Prostate gland (tissue), 2 donors: ENCODE results near the gene RLN3. TPM values are rescaled to one million over a fixed set of nuclear protein-coding genes. Genes with fewer than 3 reads are reported as not detected.

Experiments used
- DNase-seq: peaks from one replicate; pipeline ENCODE4 v3.0.0-alpha.2; 2019; ENCODE audit warnings: low spot score
- H3K27ac ChIP-seq, 2 donors: fragments of 200-600 bp; sonication (generic); 2 replicates each; pipeline ENCODE4 v1.5.1; 2017 to 2019
- H3K27me3 ChIP-seq: fragments of 200-600 bp; sonication (generic); replicated peaks from 2 replicates; pipeline ENCODE4 v1.5.1; 2019; ENCODE audit not compliant: insufficient read depth
- H3K36me3 ChIP-seq, 2 donors: fragments of 200-600 bp; sonication (generic); 1 replicate in 1 of 2; 2 replicates in 1 of 2; pipeline versions ENCODE4 v1.5.1 to v1.8.1; 2017 to 2019
- H3K4me1 ChIP-seq: fragments of 200-600 bp; sonication (generic); replicated peaks from 2 replicates; pipeline ENCODE4 v1.5.1; 2019
- H3K4me3 ChIP-seq, 2 donors: fragments of 200-600 bp; sonication (generic); 2 replicates each; pipeline ENCODE4 v1.5.1; 2017 to 2019
- H3K9me3 ChIP-seq: fragments of 200-600 bp; sonication (generic); 2 replicates; pipeline ENCODE4 v1.5.1; 2017
- POLR2A ChIP-seq: fragments of 450-650 bp; IDR thresholded peaks from one replicate; pipeline ENCODE4 v1.6.1; 2016; ENCODE audit warnings: antibody characterized with exemption, mild to moderate bottlenecking
- POLR2AphosphoS5 ChIP-seq: sonication (generic); formaldehyde crosslinking; IDR thresholded peaks from one replicate; pipeline ENCODE4 v1.6.1; 2017; ENCODE audit warnings: antibody characterized with exemption
- WGBS: methylation state at CpG from one replicate; pipeline ENCODE4 v1.1.5; 2018; 5-methylcytosine and 5-hydroxymethylcytosine counted together
- intact Hi-C: fragments of 100-400 bp; cut with DNase I; formaldehyde crosslinking; loops from one replicate; pipeline ENCODE4 v1.14.2; 2022
- total RNA-seq, 2 donors: library from RNA; depleted of rRNA; stranded (reverse); fragments of >200 nt; gene quantifications; one replicate each; pipeline ENCODE4 v1.1.0, GENCODE V29; 2016
- TF ChIP-seq, protein P1 (sequence below), 4 experiments: fragments of 200-600 bp in 2 of 4; fragments of 450-650 bp in 2 of 4; sonication (generic) in 2 of 4; IDR thresholded peaks; 1 replicate in 3 of 4; 2 replicates in 1 of 4; pipeline ENCODE4 v1.5.1; 2016 to 2019; ENCODE audit warnings: antibody characterized with exemption in 4 of 4, mild to moderate bottlenecking in 2 of 4, moderate library complexity in 2 of 4

Gene RLN3
- total RNA-seq, 2 donors from 2014 or later = not detected

DNA sequence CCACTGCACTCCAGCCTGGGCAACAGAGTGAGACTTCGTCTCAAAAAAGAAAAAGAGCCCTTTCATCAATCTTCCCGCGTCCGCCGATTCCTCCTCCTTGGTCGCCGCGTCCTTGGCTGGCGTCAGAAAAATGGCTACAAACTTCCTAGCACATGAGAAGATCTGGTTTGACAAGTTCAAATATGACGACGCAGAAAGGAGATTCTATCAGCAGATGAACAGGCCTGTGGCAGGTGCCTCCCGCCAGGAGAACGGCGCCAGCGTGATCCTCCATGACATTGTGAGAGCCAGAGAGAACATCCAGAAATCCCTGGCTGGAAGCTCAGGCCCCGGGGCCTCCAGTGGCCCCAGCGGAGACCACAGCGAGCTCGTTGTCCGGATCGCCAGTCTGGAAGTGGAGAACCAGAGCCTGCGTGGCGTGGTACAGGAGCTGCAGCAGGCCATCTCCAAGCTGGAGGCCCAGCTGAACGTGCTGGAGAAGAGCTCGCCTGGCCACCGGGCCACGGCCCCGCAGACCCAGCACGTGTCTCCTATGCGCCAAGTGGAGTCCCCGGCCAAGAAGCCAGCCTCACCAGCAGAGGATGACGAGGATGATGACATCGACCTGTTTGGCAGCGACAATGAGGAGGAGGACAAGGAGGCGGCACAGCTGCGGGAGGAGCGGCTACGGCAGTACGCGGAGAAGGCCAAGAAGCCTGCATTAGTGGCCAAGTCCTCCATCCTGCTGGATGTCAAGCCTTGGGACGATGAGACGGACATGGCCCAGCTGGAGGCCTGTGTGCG, 42.5 kb downstream of the RLN3 start:
- Histone ChIP-seq H3K36me3 (no peaks in the 10 kb centered on the region), H3K4me1 (peaks cover 13% of the 10 kb centered on the region), H3K4me3 (no peak overlapping the region), H3K9me3 (no peaks in the 10 kb centered on the region), H3K27me3 (no peaks in the 10 kb centered on the region), H3K27ac (peak overlapping the region in 1 of 2 donors; percentile 45)
- no peak for DNase-seq
- intact Hi-C loops = loop anchor here (5.0 kb wide), 2 partner anchors 47 to 63 kb away; partner anchors contain the start of genes PRKACA and RFX1
- 86% methylated on average over 43 of the region's 43 CpGs for WGBS
- TF ChIP-seq, protein P1, sequence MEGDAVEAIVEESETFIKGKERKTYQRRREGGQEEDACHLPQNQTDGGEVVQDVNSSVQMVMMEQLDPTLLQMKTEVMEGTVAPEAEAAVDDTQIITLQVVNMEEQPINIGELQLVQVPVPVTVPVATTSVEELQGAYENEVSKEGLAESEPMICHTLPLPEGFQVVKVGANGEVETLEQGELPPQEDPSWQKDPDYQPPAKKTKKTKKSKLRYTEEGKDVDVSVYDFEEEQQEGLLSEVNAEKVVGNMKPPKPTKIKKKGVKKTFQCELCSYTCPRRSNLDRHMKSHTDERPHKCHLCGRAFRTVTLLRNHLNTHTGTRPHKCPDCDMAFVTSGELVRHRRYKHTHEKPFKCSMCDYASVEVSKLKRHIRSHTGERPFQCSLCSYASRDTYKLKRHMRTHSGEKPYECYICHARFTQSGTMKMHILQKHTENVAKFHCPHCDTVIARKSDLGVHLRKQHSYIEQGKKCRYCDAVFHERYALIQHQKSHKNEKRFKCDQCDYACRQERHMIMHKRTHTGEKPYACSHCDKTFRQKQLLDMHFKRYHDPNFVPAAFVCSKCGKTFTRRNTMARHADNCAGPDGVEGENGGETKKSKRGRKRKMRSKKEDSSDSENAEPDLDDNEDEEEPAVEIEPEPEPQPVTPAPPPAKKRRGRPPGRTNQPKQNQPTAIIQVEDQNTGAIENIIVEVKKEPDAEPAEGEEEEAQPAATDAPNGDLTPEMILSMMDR (IDR thresholded peaks at IDR 0.05) = no peak
- peak; percentile 33 for TF ChIP-seq POLR2AphosphoS5

DNA sequence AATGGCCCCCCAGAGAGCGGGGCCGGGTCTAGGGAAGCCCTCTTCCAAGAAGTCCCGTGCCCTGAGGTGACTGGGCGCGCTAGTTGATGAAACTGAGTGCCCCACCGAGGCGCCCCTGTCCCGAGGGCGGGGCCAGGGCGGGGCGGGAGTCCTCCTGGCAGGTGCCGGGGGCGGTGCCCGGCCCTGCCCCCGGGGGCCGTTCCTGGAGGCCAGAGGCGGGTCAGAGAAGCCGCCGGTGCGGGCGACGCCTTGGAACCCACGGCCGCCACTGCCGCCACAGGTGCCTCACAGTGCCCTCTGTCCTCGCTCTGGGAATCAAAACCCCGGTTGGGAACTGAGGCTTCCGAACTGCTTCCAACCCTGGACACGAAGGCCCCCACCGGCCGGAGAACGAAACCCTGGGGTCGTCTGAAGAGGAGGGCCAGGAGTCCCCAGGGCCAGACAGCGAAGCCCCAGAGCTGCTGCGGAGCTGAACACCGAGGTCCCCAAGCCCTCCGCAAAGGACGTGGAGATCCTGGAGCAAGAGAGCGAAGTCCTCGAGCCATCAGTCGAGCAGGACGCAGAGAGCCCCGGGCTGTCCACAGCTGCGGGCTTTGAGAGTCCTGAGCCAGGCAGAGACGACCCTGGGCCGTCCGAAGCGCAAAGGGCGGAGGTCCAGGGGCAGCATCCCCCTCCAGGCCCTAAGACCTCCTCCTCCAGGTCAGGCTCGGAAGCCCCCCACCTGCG, 44.8 kb downstream of the RLN3 start, which contains the start of gene MISP3:
MISP3 (plus strand) TSS at position 252 of the 726 bp plus-strand sequence. CDS start 524 bp downstream, outside the sequence.
- WGBS = 2% methylated on average over 41 of the region's 51 CpGs
- no peaks in the 10 kb centered on the region for H3K36me3 ChIP-seq
- H3K4me1 ChIP-seq = peaks cover 13% of the 10 kb centered on the region
- H3K27me3 ChIP-seq = no peaks in the 10 kb centered on the region
- TF ChIP-seq POLR2AphosphoS5 = no peak
- no peak for TF ChIP-seq POLR2A
- TF ChIP-seq, protein P1 (IDR thresholded peaks at IDR 0.05) = no peak
- intact Hi-C loops = loop anchor here (2.0 to 5.0 kb wide), 3 partner anchors 45 to 192 kb away; partner anchors contain the start of genes PRKACA and RFX1
- H3K9me3 ChIP-seq = no peaks in the 10 kb centered on the region
- peak; percentile 36 for DNase-seq
- peak within 1 kb of the TSS; percentile 76 to 91 for H3K27ac ChIP-seq
- peak within 1 kb of the TSS; percentile 35 to 66 for H3K4me3 ChIP-seq

DNA sequence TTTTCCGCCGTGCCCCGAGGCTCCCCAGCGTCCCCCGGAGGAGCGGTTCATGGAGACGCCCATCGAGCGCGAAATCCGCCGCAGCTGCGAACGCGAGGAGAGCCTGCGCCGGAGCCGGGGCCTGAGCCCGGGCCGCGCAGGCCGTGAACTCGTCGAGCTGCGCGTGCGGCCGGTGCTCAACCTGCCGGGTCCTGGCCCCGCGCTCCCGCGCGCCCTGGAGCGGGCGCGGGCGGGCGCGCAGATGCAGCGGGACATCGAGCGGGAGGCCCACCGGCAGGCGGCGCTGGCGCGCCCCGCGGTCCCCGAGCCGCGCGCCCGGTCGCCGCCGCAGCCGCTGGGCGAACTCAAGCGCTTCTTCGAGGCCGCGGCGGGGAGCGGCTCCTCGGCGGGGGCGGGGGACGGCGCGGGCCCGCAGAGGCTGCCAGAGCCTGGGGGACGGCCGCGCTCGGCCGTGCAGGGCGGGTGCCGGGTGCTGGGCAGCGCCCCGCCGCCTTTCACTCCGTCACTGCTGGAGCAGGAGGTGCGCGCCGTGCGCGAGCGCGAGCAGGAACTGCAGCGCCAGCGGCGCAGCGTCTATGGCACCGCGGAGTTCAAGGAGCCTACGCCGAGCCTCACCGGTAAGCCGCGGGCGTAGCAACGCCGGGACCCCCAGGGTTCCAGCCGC, 45.4 kb downstream of the RLN3 start:
- WGBS = 2% methylated on average over 54 of the region's 106 CpGs
- Histone ChIP-seq H3K4me1 (peaks cover 13% of the 10 kb centered on the region), H3K9me3 (no peaks in the 10 kb centered on the region), H3K36me3 (no peaks in the 10 kb centered on the region), H3K27ac (peak overlapping the region; percentile 76 to 91), H3K4me3 (peak overlapping the region; percentile 35 to 66), H3K27me3 (no peaks in the 10 kb centered on the region)
- peak; percentile 53 for DNase-seq
- TF ChIP-seq POLR2A (peak; percentile 57), POLR2AphosphoS5 (no peak)
- TF ChIP-seq, protein P1 (IDR thresholded peaks at IDR 0.05) = peak; percentile 13 to 93 (median 63)
- intact Hi-C loops = loop anchor here (2.0 to 5.0 kb wide), 3 partner anchors 44 to 193 kb away; partner anchors contain the start of genes PRKACA and RFX1

DNA sequence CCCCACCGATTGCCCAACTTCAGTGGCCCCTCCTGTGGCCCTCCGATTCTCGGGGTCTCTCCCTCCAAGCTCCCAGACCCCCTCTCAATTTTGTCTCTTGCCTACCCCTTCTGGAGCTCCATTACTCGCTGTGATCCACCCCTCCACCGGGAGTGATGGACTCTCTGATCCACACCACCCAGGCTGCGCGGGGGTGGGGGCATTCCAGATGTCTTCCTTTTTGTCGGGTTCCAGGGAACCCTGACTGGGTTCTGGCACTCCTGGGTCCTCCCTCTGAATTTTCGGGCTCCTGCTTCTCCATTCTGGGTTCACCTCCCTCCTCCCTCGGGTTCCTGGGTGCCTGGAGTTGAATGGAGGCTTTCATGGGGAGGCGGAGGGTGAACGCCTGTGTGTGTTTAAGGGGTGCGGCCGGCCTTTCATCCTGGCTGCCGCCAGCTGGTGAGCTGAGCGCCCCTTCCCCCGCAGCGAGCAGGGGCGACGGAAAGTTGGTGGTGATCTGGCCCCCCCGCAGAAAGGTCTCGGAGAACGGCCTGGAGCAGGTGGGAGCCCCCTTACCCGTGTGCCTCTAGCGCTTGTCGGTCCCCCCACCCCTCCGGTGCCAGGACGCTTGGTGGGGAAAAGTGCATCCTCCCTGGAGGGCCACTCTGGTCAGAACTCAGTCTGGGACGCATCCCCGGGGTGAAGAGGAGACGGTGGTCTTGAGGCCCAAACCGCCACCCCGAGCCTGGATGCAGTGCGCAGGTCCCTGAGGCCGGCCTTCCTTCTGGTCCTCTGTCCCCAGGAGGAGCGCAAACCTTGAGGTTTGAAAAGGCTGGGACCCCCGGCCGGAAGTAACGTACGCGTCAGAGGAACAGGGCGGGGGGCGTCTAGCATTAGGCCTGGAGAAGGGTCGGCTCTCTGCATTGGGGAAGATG, 46.2 kb downstream of the RLN3 start:
- peak overlapping the region; percentile 35 to 66 for H3K4me3 ChIP-seq
- intact Hi-C loops = loop anchor here (2.0 to 5.0 kb wide), 3 partner anchors 43 to 193 kb away; partner anchors contain the start of genes PRKACA and RFX1
- no peaks in the 10 kb centered on the region for H3K27me3 ChIP-seq
- DNase-seq = peak; percentile 42
- WGBS = 4% methylated on average over 43 of the region's 44 CpGs
- TF ChIP-seq POLR2A (no peak), POLR2AphosphoS5 (no peak)
- TF ChIP-seq, protein P1 (IDR thresholded peaks at IDR 0.05) = no peak
- H3K9me3 ChIP-seq = no peaks in the 10 kb centered on the region
- peak overlapping the region; percentile 76 to 91 for H3K27ac ChIP-seq
- peaks cover 13% of the 10 kb centered on the region for H3K4me1 ChIP-seq
- no peaks in the 10 kb centered on the region for H3K36me3 ChIP-seq
